A673 (cell line): Measurements from ENCODE around the gene GPR68. TPM values are rescaled to one million over a fixed set of nuclear protein-coding genes. Genes with fewer than 3 reads are reported as not detected.

Experiments
- BruUV-seq: library from RNA; stranded (reverse); fragments of 400-500 nt; replicated peaks from 2 replicates; lab custom pipeline; 2021; lab: Mats Ljungman, UMichigan
- CTCF ChIA-PET: fragments of 300-600 bp; sonication (Branson Sonifier 250); formaldehyde crosslinking; loops from one replicate; lab custom pipeline; 2022; ENCODE audit warnings: antibody characterized with exemption; lab: Charles Lee
- POLR2A ChIA-PET: fragments of 300-600 bp; sonication (Branson Sonifier 250); formaldehyde crosslinking; loops from one replicate; lab custom pipeline; 2022; ENCODE audit warnings: antibody characterized with exemption; ENCODE audit not compliant: low non-redundant PET; lab: Charles Lee
- DNase-seq: peaks from one replicate; pipeline ENCODE4 v3.0.0-alpha.2; 2015; ENCODE audit warnings: low spot score
- H3K27ac ChIP-seq: fragments of 200-600 bp; sonication (generic); 2 replicates; pipeline ENCODE4 v1.5.1; 2016; ENCODE audit warnings: mixed run types, low read depth, mild to moderate bottlenecking, mixed read lengths, antibody characterized with exemption, low read length; ENCODE audit not compliant: poor library complexity, severe bottlenecking
- H3K27me3 ChIP-seq: fragments of 200-600 bp; sonication (generic); replicated peaks from 2 replicates; pipeline ENCODE4 v1.6.1; 2017; ENCODE audit warnings: mixed run types, low read depth, mild to moderate bottlenecking, mixed read lengths, antibody characterized with exemption, low read length; ENCODE audit not compliant: insufficient read depth, poor library complexity
- H3K36me3 ChIP-seq: fragments of 200-600 bp; sonication (generic); 2 replicates; pipeline ENCODE4 v1.6.1; 2016; ENCODE audit warnings: mixed run types, mild to moderate bottlenecking, mixed read lengths, antibody characterized with exemption, low read length; ENCODE audit not compliant: insufficient read depth, poor library complexity, severe bottlenecking
- H3K4me1 ChIP-seq: fragments of 200-600 bp; sonication (generic); 2 replicates; pipeline ENCODE4 v1.6.1; 2017; ENCODE audit warnings: mixed run types, mild to moderate bottlenecking, mixed read lengths, antibody characterized with exemption, low read length; ENCODE audit not compliant: insufficient read depth, poor library complexity, severe bottlenecking
- H3K4me3 ChIP-seq: fragments of 200-600 bp; sonication (generic); 2 replicates; pipeline ENCODE4 v1.5.1; 2016; ENCODE audit warnings: low read depth, mixed run types, mild to moderate bottlenecking, mixed read lengths, low read length; ENCODE audit not compliant: poor library complexity, severe bottlenecking
- H3K9me3 ChIP-seq: fragments of 200-600 bp; sonication (generic); 2 replicates; pipeline ENCODE4 v1.6.1; 2016; ENCODE audit warnings: mixed run types, low read depth, mild to moderate bottlenecking, mixed read lengths, antibody characterized with exemption, low read length; ENCODE audit not compliant: poor library complexity, severe bottlenecking
- EZH2 ChIP-seq: fragments of 200-600 bp; sonication (generic); IDR thresholded peaks from 2 replicates; pipeline ENCODE4 v1.6.1; 2017; ENCODE audit warnings: borderline replicate concordance, low read depth, mild to moderate bottlenecking, mixed read lengths, antibody characterized with exemption, low read length; ENCODE audit not compliant: poor library complexity, severe bottlenecking
- intact Hi-C: fragments of 100-400 bp; cut with micrococcal nuclease; formaldehyde crosslinking; loops from one replicate; pipeline ENCODE4 v1.10.0; 2022; ENCODE audit not compliant: unreplicated experiment
- total RNA-seq: library from RNA; stranded (reverse); gene quantifications from 2 replicates; pipeline ENCODE4 v1.2.3, GENCODE V29; 2021
- TF ChIP-seq, protein P1 (sequence below): fragments of 300-800, 200-600 bp; sonication (generic); conservative IDR thresholded peaks from 2 replicates; pipeline ENCODE4 v1.5.1; 2017; ENCODE audit warnings: low read depth, mild to moderate bottlenecking, antibody characterized with exemption, low read length, moderate library complexity, mixed read lengths

The GPR68 gene
- total RNA-seq, 1 experiment from 2014 or later, result 0.30 TPM

DNA sequence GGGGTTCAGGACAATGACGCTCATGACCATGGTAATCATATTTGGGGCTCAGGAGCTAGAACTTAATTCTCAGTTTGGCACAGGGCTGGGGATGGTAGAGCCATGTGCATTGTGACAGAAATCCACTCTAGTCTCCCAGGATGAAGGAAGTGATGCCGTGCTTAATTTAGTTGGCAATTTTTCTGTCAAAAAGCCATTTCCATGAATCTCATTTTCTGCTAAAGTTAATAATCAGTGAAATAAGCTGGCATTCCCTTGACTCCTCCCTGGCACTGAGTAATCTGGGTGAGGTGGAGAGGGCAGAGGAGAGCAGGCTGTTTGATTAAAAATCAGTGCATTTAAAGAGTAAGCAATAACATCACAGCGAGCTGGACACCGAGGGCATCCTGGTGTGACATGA lies 45.0 kb upstream of the GPR68 start:
- no peak overlapping the region for H3K27ac ChIP-seq
- no peaks in the 10 kb centered on the region for H3K9me3 ChIP-seq
- ChIA-PET POLR2A (no interaction called here), CTCF (no interaction called here)
- intact Hi-C loops, result loop anchor here (2.0 kb wide), 1 partner anchor 387 kb away; no protein-coding TSS in a partner anchor
- DNase-seq, result no peak
- TF ChIP-seq, protein P1, sequence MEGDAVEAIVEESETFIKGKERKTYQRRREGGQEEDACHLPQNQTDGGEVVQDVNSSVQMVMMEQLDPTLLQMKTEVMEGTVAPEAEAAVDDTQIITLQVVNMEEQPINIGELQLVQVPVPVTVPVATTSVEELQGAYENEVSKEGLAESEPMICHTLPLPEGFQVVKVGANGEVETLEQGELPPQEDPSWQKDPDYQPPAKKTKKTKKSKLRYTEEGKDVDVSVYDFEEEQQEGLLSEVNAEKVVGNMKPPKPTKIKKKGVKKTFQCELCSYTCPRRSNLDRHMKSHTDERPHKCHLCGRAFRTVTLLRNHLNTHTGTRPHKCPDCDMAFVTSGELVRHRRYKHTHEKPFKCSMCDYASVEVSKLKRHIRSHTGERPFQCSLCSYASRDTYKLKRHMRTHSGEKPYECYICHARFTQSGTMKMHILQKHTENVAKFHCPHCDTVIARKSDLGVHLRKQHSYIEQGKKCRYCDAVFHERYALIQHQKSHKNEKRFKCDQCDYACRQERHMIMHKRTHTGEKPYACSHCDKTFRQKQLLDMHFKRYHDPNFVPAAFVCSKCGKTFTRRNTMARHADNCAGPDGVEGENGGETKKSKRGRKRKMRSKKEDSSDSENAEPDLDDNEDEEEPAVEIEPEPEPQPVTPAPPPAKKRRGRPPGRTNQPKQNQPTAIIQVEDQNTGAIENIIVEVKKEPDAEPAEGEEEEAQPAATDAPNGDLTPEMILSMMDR, result no peak
- no peak for TF ChIP-seq EZH2
- peaks cover 41% of the 10 kb centered on the region for H3K36me3 ChIP-seq
- H3K27me3 ChIP-seq, result no peaks in the 10 kb centered on the region
- H3K4me1 ChIP-seq, result peaks cover 20% of the 10 kb centered on the region
- BruUV-seq, result no TSS peak
- no peak overlapping the region for H3K4me3 ChIP-seq

DNA sequence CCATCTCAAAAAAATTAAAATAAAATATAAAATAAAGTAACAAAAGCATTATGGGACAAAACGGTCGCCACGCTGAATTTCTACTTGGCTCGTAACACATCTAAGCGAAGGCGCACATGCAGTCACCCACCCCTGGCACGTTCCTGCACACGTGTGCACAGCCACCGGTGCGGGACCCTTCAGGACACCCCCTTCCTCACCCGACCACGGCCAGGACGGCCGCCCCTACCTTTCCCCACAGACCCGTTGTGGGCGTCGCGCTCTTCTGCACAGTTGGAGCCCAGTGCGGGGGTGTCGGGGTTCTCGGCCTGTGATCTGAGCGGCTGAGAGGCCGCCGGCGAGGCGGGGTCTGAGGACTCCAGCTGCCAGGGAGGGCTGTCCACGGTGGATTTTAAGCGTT lies 44.4 kb upstream of the GPR68 start:
- TF ChIP-seq, protein P1, result no peak
- no peak for TF ChIP-seq EZH2
- H3K4me3 ChIP-seq, result no peak overlapping the region
- H3K27me3 ChIP-seq, result no peaks in the 10 kb centered on the region
- POLR2A ChIA-PET, result no interaction called here
- no peak for DNase-seq
- no peak overlapping the region for H3K27ac ChIP-seq
- CTCF ChIA-PET, result interaction anchor here (2.3 kb wide), 1 partner anchor 112 kb away, joined by 6 read pairs; no protein-coding TSS in a partner anchor
- intact Hi-C loops, result loop anchor here (2.0 kb wide), 1 partner anchor 386 kb away; no protein-coding TSS in a partner anchor
- H3K9me3 ChIP-seq, result no peaks in the 10 kb centered on the region
- peaks cover 35% of the 10 kb centered on the region for H3K36me3 ChIP-seq
- BruUV-seq, result no TSS peak
- peaks cover 26% of the 10 kb centered on the region for H3K4me1 ChIP-seq

DNA sequence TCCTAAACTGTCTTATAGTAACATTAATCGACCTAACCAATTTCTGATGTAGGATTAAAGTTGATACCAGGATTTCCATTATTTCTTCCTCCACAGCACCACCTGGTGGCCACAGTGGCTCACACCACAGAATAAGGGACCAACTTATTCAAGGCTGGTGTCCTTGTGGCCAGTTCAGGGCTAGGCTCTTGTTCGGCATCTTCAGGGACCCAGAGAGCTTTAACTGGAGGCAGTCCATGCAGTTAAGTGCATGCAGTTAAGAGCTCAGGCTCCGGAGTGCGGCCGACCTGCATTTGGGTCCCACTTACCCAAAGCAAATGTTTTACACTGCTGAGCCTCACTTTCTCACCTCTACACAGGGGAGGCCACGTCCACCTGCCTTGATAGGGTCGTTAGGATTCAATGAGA lies 42.0 kb upstream of the GPR68 start:
- Histone ChIP-seq H3K4me1 (peaks cover 35% of the 10 kb centered on the region), H3K27me3 (no peaks in the 10 kb centered on the region), H3K4me3 (no peak overlapping the region), H3K36me3 (peaks cover 47% of the 10 kb centered on the region), H3K9me3 (peaks cover 8% of the 10 kb centered on the region), H3K27ac (no peak overlapping the region)
- peak; percentile 87 for DNase-seq
- POLR2A ChIA-PET, result no interaction called here
- TF ChIP-seq, protein P1, result peak; percentile 95
- TF ChIP-seq EZH2, result no peak
- intact Hi-C loops, result loop anchor here (1.0 kb wide), 1 partner anchor 109 kb away; no protein-coding TSS in a partner anchor
- CTCF ChIA-PET, result interaction anchor here (1.6 to 2.3 kb wide), 3 partner anchors 110 to 383 kb away, joined by 4 to 6 read pairs (median 6); no protein-coding TSS in a partner anchor
- BruUV-seq, result no TSS peak
